WTC11 (cell line): ENCODE data around the gene GFRA1. TPM values are rescaled to one million over a fixed set of nuclear protein-coding genes. Genes with fewer than 3 reads are reported as not detected.

Experiments
- ATAC-seq: fragments of 200-7000 bp; cut with Tn5 transposase; 2 replicates; pipeline ENCODE4 v1.10.0; 2021; ENCODE audit warnings: mild to moderate bottlenecking, moderate library complexity
- CTCF ChIA-PET: fragments of 300-600 bp; sonication (Branson Sonifier 250); formaldehyde crosslinking; loops from one replicate; lab custom pipeline; 2021; ENCODE audit warnings: antibody characterized with exemption; lab: Charles Lee
- POLR2A ChIA-PET: fragments of 350-600 bp; sonication (Branson Sonifier 250); formaldehyde crosslinking; loops from one replicate; lab custom pipeline; 2021; ENCODE audit warnings: antibody characterized with exemption; lab: Charles Lee
- DNase-seq: peaks from one replicate; pipeline ENCODE4 v3.0.0; 2021; ENCODE audit warnings: low spot score
- H3K27ac Mint-ChIP-seq: 2 replicates; pipeline ENCODE4 v1.8.0; 2021; ENCODE audit warnings: mixed read lengths
- H3K27me3 Mint-ChIP-seq: 2 replicates; pipeline ENCODE4 v1.8.0; 2021; ENCODE audit warnings: low read depth, mild to moderate bottlenecking, moderate library complexity, mixed read lengths
- H3K36me3 Mint-ChIP-seq: 2 replicates; pipeline ENCODE4 v1.8.0; 2021; ENCODE audit warnings: mixed read lengths
- H3K4me1 Mint-ChIP-seq: 2 replicates; pipeline ENCODE4 v1.8.0; 2022; ENCODE audit warnings: mixed read lengths
- H3K4me3 Mint-ChIP-seq: 2 replicates; pipeline ENCODE4 v1.8.0; 2021; ENCODE audit warnings: mild to moderate bottlenecking, moderate library complexity, mixed read lengths
- H3K9me3 Mint-ChIP-seq: 2 replicates; pipeline ENCODE4 v1.8.0; 2021; ENCODE audit warnings: mixed read lengths
- CBFB ChIP-seq: sonication (generic); formaldehyde crosslinking; IDR thresholded peaks from 2 replicates; pipeline ENCODE4 v1.8.1; 2022; ENCODE audit warnings: mild to moderate bottlenecking, low read depth, missing genetic modification reagents
- EMX1 ChIP-seq: fragments of 250-450 bp; sonication (Bioruptor Pico); IDR thresholded peaks from 2 replicates; pipeline ENCODE4 v1.8.0; 2021; ENCODE audit warnings: mild to moderate bottlenecking
- GRHL2 ChIP-seq: fragments of 250-450 bp; sonication (Bioruptor Pico); IDR thresholded peaks from 2 replicates; pipeline ENCODE4 v1.8.0; 2022; ENCODE audit warnings: mild to moderate bottlenecking, moderate library complexity; ENCODE audit not compliant: insufficient replicate concordance, severe bottlenecking
- HMGA2 ChIP-seq: fragments of 250-450 bp; sonication (Bioruptor Pico); IDR thresholded peaks from 2 replicates; pipeline ENCODE4 v1.4.0; 2021; ENCODE audit warnings: mild to moderate bottlenecking, moderate library complexity
- JAZF1 ChIP-seq: fragments of 250-450 bp; sonication (Bioruptor Pico); IDR thresholded peaks from 2 replicates; pipeline ENCODE4 v1.9.0; 2021; ENCODE audit warnings: moderate library complexity, mild to moderate bottlenecking, inconsistent platforms
- JUN ChIP-seq: sonication (generic); formaldehyde crosslinking; IDR thresholded peaks from 2 replicates; pipeline ENCODE4 v1.8.0; 2023; ENCODE audit warnings: mild to moderate bottlenecking, missing genetic modification reagents
- NR2C2 ChIP-seq: sonication (generic); formaldehyde crosslinking; IDR thresholded peaks from 2 replicates; pipeline ENCODE4 v1.8.0; 2022; ENCODE audit warnings: mild to moderate bottlenecking, missing genetic modification reagents
- RELA ChIP-seq: sonication (generic); formaldehyde crosslinking; IDR thresholded peaks from 2 replicates; pipeline ENCODE4 v1.8.1; 2022; ENCODE audit warnings: missing genetic modification reagents, mild to moderate bottlenecking, borderline replicate concordance
- SMAD4 ChIP-seq: sonication (generic); formaldehyde crosslinking; IDR thresholded peaks from 2 replicates; pipeline ENCODE4 v1.8.0; 2022; ENCODE audit warnings: mild to moderate bottlenecking, missing genetic modification reagents
- SP1 ChIP-seq: sonication (generic); formaldehyde crosslinking; conservative IDR thresholded peaks from 2 replicates; pipeline ENCODE4 v1.8.1; 2022; ENCODE audit warnings: missing genetic modification reagents
- TCF7 ChIP-seq: sonication (generic); formaldehyde crosslinking; IDR thresholded peaks from 2 replicates; pipeline ENCODE4 v1.8.0; 2022; ENCODE audit warnings: mild to moderate bottlenecking, low read depth, missing genetic modification reagents, moderate library complexity
- TEAD4 ChIP-seq: sonication (generic); formaldehyde crosslinking; IDR thresholded peaks from 2 replicates; pipeline ENCODE4 v1.8.0; 2022; ENCODE audit warnings: mild to moderate bottlenecking, missing genetic modification reagents
- TP53 ChIP-seq: sonication (generic); formaldehyde crosslinking; IDR thresholded peaks from 2 replicates; pipeline ENCODE4 v1.8.1; 2023; ENCODE audit warnings: mild to moderate bottlenecking, missing genetic modification reagents
- ZBTB21 ChIP-seq: sonication (generic); formaldehyde crosslinking; IDR thresholded peaks from 2 replicates; pipeline ENCODE4 v1.8.1; 2023; ENCODE audit warnings: mild to moderate bottlenecking, missing genetic modification reagents, borderline replicate concordance
- ZNF121 ChIP-seq: sonication (generic); formaldehyde crosslinking; IDR thresholded peaks from 2 replicates; pipeline ENCODE4 v1.8.0; 2023; ENCODE audit warnings: missing genetic modification reagents
- ZNF219 ChIP-seq: sonication (generic); formaldehyde crosslinking; IDR thresholded peaks from 2 replicates; pipeline ENCODE4 v1.8.0; 2023; ENCODE audit warnings: missing genetic modification reagents, mild to moderate bottlenecking, borderline replicate concordance
- ZNF317 ChIP-seq: sonication (generic); formaldehyde crosslinking; IDR thresholded peaks from 2 replicates; pipeline ENCODE4 v1.8.1; 2023; ENCODE audit warnings: low read depth, mild to moderate bottlenecking, moderate library complexity, missing genetic modification reagents, borderline replicate concordance
- total RNA-seq: library from RNA; stranded (reverse); gene quantifications from 3 replicates; pipeline ENCODE4 v1.2.3, GENCODE V29; 2021
- TF ChIP-seq, protein P1 (sequence below): sonication (generic); formaldehyde crosslinking; IDR thresholded peaks from 2 replicates; pipeline ENCODE4 v1.8.0; 2022; ENCODE audit warnings: mild to moderate bottlenecking, missing genetic modification reagents
- TF ChIP-seq, protein P2 (sequence below): sonication (generic); formaldehyde crosslinking; IDR thresholded peaks from 2 replicates; pipeline ENCODE4 v1.8.0; 2022; ENCODE audit warnings: missing genetic modification reagents

Gene GFRA1
- total RNA-seq, 1 experiment from 2014 or later: 4.4 TPM

DNA sequence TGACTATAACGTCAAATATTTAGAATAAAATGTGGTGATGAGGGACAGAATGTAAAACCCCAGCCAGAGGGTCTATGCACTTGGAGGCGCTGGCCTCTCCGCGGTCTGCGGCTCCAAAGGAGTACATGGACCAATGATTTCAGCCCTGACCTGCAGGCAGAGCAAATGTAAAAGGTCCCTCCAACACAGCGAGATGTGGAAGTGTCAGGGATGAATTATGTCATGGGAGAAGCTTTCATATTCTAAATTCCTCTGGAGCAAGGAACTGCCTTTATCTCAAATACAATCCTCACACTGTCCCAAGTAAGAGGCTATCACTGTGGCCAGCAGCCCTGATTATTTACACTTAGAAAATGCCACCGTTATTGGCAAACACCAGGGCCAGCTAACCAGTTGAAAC lies 139.4 kb downstream of the GFRA1 start (continued):
- TF ChIP-seq EMX1 (CRISPR knock-in tag): no peak
- TF ChIP-seq NR2C2 (CRISPR knock-in tag): no peak
- TF ChIP-seq ZNF219 (CRISPR knock-in tag): no peak
- TF ChIP-seq SMAD4 (CRISPR knock-in tag): no peak
- no peak for TF ChIP-seq ZNF121 (CRISPR knock-in tag)
- no peak for TF ChIP-seq GRHL2 (CRISPR knock-in tag)
- TF ChIP-seq CBFB (CRISPR knock-in tag): no peak

DNA sequence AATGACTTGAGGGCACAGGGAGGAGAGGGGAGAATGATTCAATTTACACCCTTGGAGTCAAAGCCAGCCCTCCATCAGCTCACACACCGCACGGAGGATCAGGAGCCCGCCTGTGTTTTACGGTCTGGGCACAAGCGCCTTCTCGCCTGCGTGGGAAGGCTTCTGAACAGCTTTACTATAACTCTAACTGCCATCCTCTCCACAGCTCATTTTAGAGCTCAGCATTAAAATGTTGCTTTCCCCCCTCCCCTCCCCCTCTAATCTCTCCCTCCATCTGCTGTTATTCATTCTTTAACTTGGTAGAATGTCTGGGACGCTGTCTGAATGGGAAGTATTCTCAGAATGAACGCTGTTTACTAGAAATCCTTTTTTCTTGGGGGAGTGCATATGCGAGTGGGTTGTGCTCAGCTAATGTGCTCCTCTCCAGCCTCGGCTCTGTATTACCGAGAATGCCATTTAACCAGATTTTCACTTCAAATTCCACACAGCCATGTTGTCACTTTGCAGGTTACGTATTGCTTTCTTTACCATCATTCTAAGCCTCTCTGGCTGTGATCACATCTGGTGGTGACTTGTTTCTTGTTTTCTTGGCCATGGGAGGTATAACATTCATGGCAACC lies 140.1 kb downstream of the GFRA1 start:
- Mint-ChIP-seq H3K4me1 (peaks cover 31% of the 10 kb centered on the region), H3K4me3 (no peak overlapping the region), H3K27me3 (no peaks in the 10 kb centered on the region)
- CTCF ChIA-PET: interaction anchor here (1.1 to 1.4 kb wide), 2 partner anchors 12 to 494 kb away, joined by 3 to 6 read pairs; no protein-coding TSS in a partner anchor
- POLR2A ChIA-PET: no interaction called here
- peak; percentile 36 for ATAC-seq
- no peak for TF ChIP-seq GRHL2 (CRISPR knock-in tag)
- TF ChIP-seq, all 79 proteins: peak for 0
- Mint-ChIP-seq H3K27ac (no peak overlapping the region), H3K36me3 (no peaks in the 10 kb centered on the region), H3K9me3 (no peaks in the 10 kb centered on the region)
- no peak for DNase-seq

DNA sequence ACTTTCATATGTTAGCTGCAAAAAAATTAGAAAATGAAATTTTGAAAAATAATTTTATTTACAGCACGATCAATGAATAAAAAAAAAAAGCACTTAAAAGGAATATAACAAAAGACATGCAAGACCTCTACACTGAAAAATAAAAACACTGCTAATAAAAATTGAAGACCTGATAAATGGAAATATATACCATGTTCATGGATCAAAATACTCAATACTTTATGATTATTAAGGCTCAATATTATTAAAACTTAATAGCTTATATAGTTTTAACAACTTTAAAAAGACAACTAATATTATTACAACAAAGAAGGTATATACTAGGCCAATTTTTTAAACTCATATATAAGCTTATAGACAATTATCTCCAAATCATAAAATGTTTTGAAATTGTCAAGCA lies 143.0 kb downstream of the GFRA1 start:
- CTCF ChIA-PET: interaction anchor here (2.0 kb wide), 1 partner anchor 8 kb away, joined by 5 read pairs; no protein-coding TSS in a partner anchor
- Mint-ChIP-seq H3K4me1 (peaks cover 28% of the 10 kb centered on the region), H3K4me3 (no peak overlapping the region), H3K36me3 (no peaks in the 10 kb centered on the region), H3K27ac (no peak overlapping the region), H3K27me3 (peaks cover 3% of the 10 kb centered on the region; the same call in 1 of the 2 replicates), H3K9me3 (no peaks in the 10 kb centered on the region)
- TF ChIP-seq ZBTB21 (no peak), TP53 (CRISPR knock-in tag) (no peak), ZNF317 (CRISPR knock-in tag) (no peak), JAZF1 (no peak), TEAD4 (CRISPR knock-in tag) (no peak), JUN (CRISPR knock-in tag) (no peak), SP1 (no peak), TCF7 (CRISPR knock-in tag) (no peak), RELA (CRISPR knock-in tag) (no peak), HMGA2 (no peak)
- TF ChIP-seq, protein P1, sequence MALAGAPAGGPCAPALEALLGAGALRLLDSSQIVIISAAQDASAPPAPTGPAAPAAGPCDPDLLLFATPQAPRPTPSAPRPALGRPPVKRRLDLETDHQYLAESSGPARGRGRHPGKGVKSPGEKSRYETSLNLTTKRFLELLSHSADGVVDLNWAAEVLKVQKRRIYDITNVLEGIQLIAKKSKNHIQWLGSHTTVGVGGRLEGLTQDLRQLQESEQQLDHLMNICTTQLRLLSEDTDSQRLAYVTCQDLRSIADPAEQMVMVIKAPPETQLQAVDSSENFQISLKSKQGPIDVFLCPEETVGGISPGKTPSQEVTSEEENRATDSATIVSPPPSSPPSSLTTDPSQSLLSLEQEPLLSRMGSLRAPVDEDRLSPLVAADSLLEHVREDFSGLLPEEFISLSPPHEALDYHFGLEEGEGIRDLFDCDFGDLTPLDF (CRISPR knock-in tag): no peak
- TF ChIP-seq, protein P2, sequence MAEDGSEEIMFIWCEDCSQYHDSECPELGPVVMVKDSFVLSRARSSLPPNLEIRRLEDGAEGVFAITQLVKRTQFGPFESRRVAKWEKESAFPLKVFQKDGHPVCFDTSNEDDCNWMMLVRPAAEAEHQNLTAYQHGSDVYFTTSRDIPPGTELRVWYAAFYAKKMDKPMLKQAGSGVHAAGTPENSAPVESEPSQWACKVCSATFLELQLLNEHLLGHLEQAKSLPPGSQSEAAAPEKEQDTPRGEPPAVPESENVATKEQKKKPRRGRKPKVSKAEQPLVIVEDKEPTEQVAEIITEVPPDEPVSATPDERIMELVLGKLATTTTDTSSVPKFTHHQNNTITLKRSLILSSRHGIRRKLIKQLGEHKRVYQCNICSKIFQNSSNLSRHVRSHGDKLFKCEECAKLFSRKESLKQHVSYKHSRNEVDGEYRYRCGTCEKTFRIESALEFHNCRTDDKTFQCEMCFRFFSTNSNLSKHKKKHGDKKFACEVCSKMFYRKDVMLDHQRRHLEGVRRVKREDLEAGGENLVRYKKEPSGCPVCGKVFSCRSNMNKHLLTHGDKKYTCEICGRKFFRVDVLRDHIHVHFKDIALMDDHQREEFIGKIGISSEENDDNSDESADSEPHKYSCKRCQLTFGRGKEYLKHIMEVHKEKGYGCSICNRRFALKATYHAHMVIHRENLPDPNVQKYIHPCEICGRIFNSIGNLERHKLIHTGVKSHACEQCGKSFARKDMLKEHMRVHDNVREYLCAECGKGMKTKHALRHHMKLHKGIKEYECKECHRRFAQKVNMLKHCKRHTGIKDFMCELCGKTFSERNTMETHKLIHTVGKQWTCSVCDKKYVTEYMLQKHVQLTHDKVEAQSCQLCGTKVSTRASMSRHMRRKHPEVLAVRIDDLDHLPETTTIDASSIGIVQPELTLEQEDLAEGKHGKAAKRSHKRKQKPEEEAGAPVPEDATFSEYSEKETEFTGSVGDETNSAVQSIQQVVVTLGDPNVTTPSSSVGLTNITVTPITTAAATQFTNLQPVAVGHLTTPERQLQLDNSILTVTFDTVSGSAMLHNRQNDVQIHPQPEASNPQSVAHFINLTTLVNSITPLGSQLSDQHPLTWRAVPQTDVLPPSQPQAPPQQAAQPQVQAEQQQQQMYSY (CRISPR knock-in tag): no peak
- POLR2A ChIA-PET: no interaction called here
- no peak for DNase-seq
- ATAC-seq: no peak
